Colonic mucosa (tissue), 4 donors: ENCODE measurements around the gene THSD4. TPM values are rescaled to one million over a fixed set of nuclear protein-coding genes. Genes with fewer than 3 reads are reported as not detected.

Experiments
- DNase-seq: peaks from one replicate; pipeline ENCODE4 v3.0.0-alpha.2; 2020
- H3K27ac ChIP-seq: fragments of 200-600 bp; one replicate; pipeline ENCODE4 v1.8.0; 2021
- H3K27me3 ChIP-seq: fragments of 200-600 bp; one replicate; pipeline ENCODE4 v1.8.0; 2021
- H3K36me3 ChIP-seq: fragments of 200-600 bp; one replicate; pipeline ENCODE4 v1.8.0; 2021
- H3K4me1 ChIP-seq: fragments of 200-600 bp; one replicate; pipeline ENCODE4 v1.8.0; 2021; ENCODE audit warnings: mild to moderate bottlenecking
- H3K4me3 ChIP-seq: fragments of 200-600 bp; one replicate; pipeline ENCODE4 v1.8.0; 2021
- H3K9ac ChIP-seq, 2 donors: one replicate each; pipeline ENCODE4 v1.7.0; 2013; ENCODE audit warnings: control low read depth in 2 of 2, low read depth in 2 of 2, low read length in 2 of 2
- H3K9me3 ChIP-seq: fragments of 200-600 bp; one replicate; pipeline ENCODE4 v1.8.0; 2021
- CTCF ChIP-seq: fragments of 200-600 bp; IDR thresholded peaks from one replicate; pipeline ENCODE4 v1.8.0; 2022; ENCODE audit warnings: antibody characterized with exemption, mild to moderate bottlenecking
- intact Hi-C: fragments of 100-400 bp; cut with DNase I; formaldehyde crosslinking; loops from one replicate; pipeline ENCODE4 v1.14.1; 2022
- total RNA-seq, 2 donors: library from RNA; stranded (reverse); fragmentation: NEBNext Ultra II Directional in 1 of 2; extraction: Animal tissue kit (Norgen Biotek cat#: 25700) in 1 of 2; gene quantifications; one replicate each; pipeline ENCODE4 v1.2.1, GENCODE V29; 2021
- donor health status: healthy.
- donor health status: DM: no; HTN: no; CAD: no.
- donor health status: DM: no; HTN: no; CAD: no.

THSD4 gene
- total RNA-seq, 2 donors from 2014 or later = 18.8 to 23.5 TPM

- Histone ChIP-seq H3K4me1 (no peaks in the 10 kb centered on the region), H3K27ac (no peak overlapping the region), H3K9me3 (no peaks in the 10 kb centered on the region), H3K4me3 (no peak overlapping the region), H3K27me3 (no peaks in the 10 kb centered on the region), H3K9ac (no peak overlapping the region), H3K36me3 (no peaks in the 10 kb centered on the region)
- TF ChIP-seq CTCF = no peak
- no peak for DNase-seq
- intact Hi-C loops = no loop called here
Observed at GRCh38 chr15:71186267-71186666, 71.0 kb downstream of the THSD4 start.

- Histone ChIP-seq H3K4me3 (no peak overlapping the region), H3K27me3 (no peaks in the 10 kb centered on the region), H3K9me3 (no peaks in the 10 kb centered on the region), H3K4me1 (no peaks in the 10 kb centered on the region), H3K27ac (no peak overlapping the region), H3K36me3 (no peaks in the 10 kb centered on the region), H3K9ac (no peak overlapping the region)
- intact Hi-C loops = no loop called here
- no peak for TF ChIP-seq CTCF
- DNase-seq = no peak
Observed at GRCh38 chr15:71187078-71187477, 71.8 kb downstream of the THSD4 start.

GRCh38 chr15:71187526-71187925 is 72.3 kb downstream of the THSD4 start:
- Histone ChIP-seq H3K4me3 (no peak overlapping the region), H3K27ac (no peak overlapping the region), H3K4me1 (no peaks in the 10 kb centered on the region), H3K36me3 (no peaks in the 10 kb centered on the region), H3K9ac (no peak overlapping the region), H3K9me3 (no peaks in the 10 kb centered on the region), H3K27me3 (no peaks in the 10 kb centered on the region)
- intact Hi-C loops = no loop called here
- no peak for DNase-seq
- TF ChIP-seq CTCF = no peak

GRCh38 chr15:71189718-71190117 is 74.4 kb downstream of the THSD4 start:
- TF ChIP-seq CTCF = no peak
- intact Hi-C loops = no loop called here
- Histone ChIP-seq H3K27me3 (no peaks in the 10 kb centered on the region), H3K9me3 (no peaks in the 10 kb centered on the region), H3K27ac (no peak overlapping the region), H3K4me1 (no peaks in the 10 kb centered on the region), H3K4me3 (no peak overlapping the region), H3K36me3 (no peaks in the 10 kb centered on the region), H3K9ac (no peak overlapping the region)
- no peak for DNase-seq

GRCh38 chr15:71191296-71191695 is 76.0 kb downstream of the THSD4 start:
- Histone ChIP-seq H3K4me3 (no peak overlapping the region), H3K27me3 (no peaks in the 10 kb centered on the region), H3K36me3 (no peaks in the 10 kb centered on the region), H3K9me3 (no peaks in the 10 kb centered on the region), H3K27ac (no peak overlapping the region), H3K9ac (no peak overlapping the region), H3K4me1 (no peaks in the 10 kb centered on the region)
- no peak for TF ChIP-seq CTCF
- no peak for DNase-seq
- intact Hi-C loops = no loop called here

- Histone ChIP-seq H3K4me1 (no peaks in the 10 kb centered on the region), H3K36me3 (no peaks in the 10 kb centered on the region), H3K9ac (no peak overlapping the region), H3K9me3 (no peaks in the 10 kb centered on the region), H3K4me3 (no peak overlapping the region), H3K27me3 (no peaks in the 10 kb centered on the region), H3K27ac (no peak overlapping the region)
- no peak for TF ChIP-seq CTCF
- DNase-seq = no peak
- intact Hi-C loops = no loop called here
Observed at GRCh38 chr15:71192816-71193215, 77.5 kb downstream of the THSD4 start.
